H9 (cell line): Measurements from ENCODE around the gene TNFAIP3. TPM values are rescaled to one million over a fixed set of nuclear protein-coding genes. Genes with fewer than 3 reads are reported as not detected.

Source experiments
- DNase-seq: peaks from one replicate; pipeline ENCODE4 v3.0.0-alpha.2; 2017
- H2AFZ ChIP-seq: one replicate; pipeline ENCODE4 v1.6.1; 2013; ENCODE audit warnings: mild to moderate bottlenecking, low read length, control low read depth, moderate library complexity
- H2AK5ac ChIP-seq: 2 replicates; pipeline ENCODE4 v1.6.1; 2013; ENCODE audit warnings: low read length, control low read depth, mixed read lengths; ENCODE audit not compliant: insufficient read length
- H2BK120ac ChIP-seq: one replicate; pipeline ENCODE4 v1.6.1; 2013; ENCODE audit warnings: low read depth, mild to moderate bottlenecking, low read length, control low read depth, inconsistent platforms; ENCODE audit not compliant: poor library complexity, severe bottlenecking
- H2BK12ac ChIP-seq: 2 replicates; pipeline ENCODE4 v1.6.1; 2013; ENCODE audit warnings: low read length, control low read depth, mixed read lengths, low read depth; ENCODE audit not compliant: insufficient read length
- H2BK15ac ChIP-seq: 2 replicates; pipeline ENCODE4 v1.6.1; 2013; ENCODE audit warnings: low read depth, low read length, control low read depth
- H2BK20ac ChIP-seq: one replicate; pipeline ENCODE4 v1.6.1; 2013; ENCODE audit warnings: low read depth, mild to moderate bottlenecking, low read length, control low read depth, inconsistent platforms; ENCODE audit not compliant: poor library complexity, severe bottlenecking
- H2BK5ac ChIP-seq: 2 replicates; pipeline ENCODE4 v1.6.1; 2013; ENCODE audit warnings: low read length, control low read depth, mixed read lengths; ENCODE audit not compliant: insufficient read length
- H3K14ac ChIP-seq: 2 replicates; pipeline ENCODE4 v1.6.1; 2013; ENCODE audit warnings: low read length, control low read depth; ENCODE audit not compliant: insufficient read depth
- H3K18ac ChIP-seq: 2 replicates; pipeline ENCODE4 v1.6.1; 2013; ENCODE audit warnings: low read depth, mild to moderate bottlenecking, mixed read lengths, low read length, control low read depth; ENCODE audit not compliant: insufficient read length
- H3K23ac ChIP-seq: 2 replicates; pipeline ENCODE4 v1.6.1; 2013; ENCODE audit warnings: low read length, control low read depth, mixed read lengths, low read depth; ENCODE audit not compliant: insufficient read length
- H3K23me2 ChIP-seq: 2 replicates; pipeline ENCODE4 v1.6.1; 2013; ENCODE audit warnings: low read depth, mild to moderate bottlenecking, mixed read lengths, low read length, control low read depth; ENCODE audit not compliant: insufficient read length, poor library complexity, severe bottlenecking
- H3K27ac ChIP-seq: 2 replicates; pipeline ENCODE4 v1.5.1; 2013; ENCODE audit warnings: low read length, control low read depth, mixed read lengths, low read depth; ENCODE audit not compliant: insufficient read length
- H3K27me3 ChIP-seq: 2 replicates; pipeline ENCODE4 v1.6.1; 2013; ENCODE audit warnings: low read length, control low read depth, inconsistent platforms; ENCODE audit not compliant: insufficient read depth
- H3K4ac ChIP-seq: 2 replicates; pipeline ENCODE4 v1.6.1; 2013; ENCODE audit warnings: low read depth, mild to moderate bottlenecking, control low read depth, inconsistent platforms, low read length, moderate library complexity
- H3K4me1 ChIP-seq: 2 replicates; pipeline ENCODE4 v1.6.1; 2013; ENCODE audit warnings: low read length, control low read depth, inconsistent platforms; ENCODE audit not compliant: insufficient read depth
- H3K4me2 ChIP-seq: 2 replicates; pipeline ENCODE4 v1.6.1; 2013; ENCODE audit warnings: low read length, control low read depth, mixed read lengths; ENCODE audit not compliant: insufficient read length, insufficient read depth
- H3K56ac ChIP-seq: 2 replicates; pipeline ENCODE4 v1.6.1; 2013; ENCODE audit warnings: low read depth, mild to moderate bottlenecking, mixed read lengths, low read length, control low read depth; ENCODE audit not compliant: insufficient read length
- H3K79me1 ChIP-seq: 2 replicates; pipeline ENCODE4 v1.6.1; 2013; ENCODE audit warnings: low read depth, mild to moderate bottlenecking, moderate library complexity, low read length, control low read depth, inconsistent platforms; ENCODE audit not compliant: insufficient read depth, poor library complexity, severe bottlenecking
- H3K79me2 ChIP-seq: 2 replicates; pipeline ENCODE4 v1.6.1; 2013; ENCODE audit warnings: low read length, control low read depth, inconsistent platforms; ENCODE audit not compliant: insufficient read depth
- H3K9ac ChIP-seq: 2 replicates; pipeline ENCODE4 v1.6.1; 2013; ENCODE audit warnings: low read length, control low read depth, mixed read lengths; ENCODE audit not compliant: insufficient read length; ENCODE audit errors: extremely low read depth
- H3K9me3 ChIP-seq: one replicate; pipeline ENCODE4 v1.6.1; 2013; ENCODE audit warnings: low read depth, low read length, inconsistent platforms; ENCODE audit not compliant: control insufficient read depth
- H3T11ph ChIP-seq: one replicate; pipeline ENCODE4 v1.6.1; 2013; ENCODE audit warnings: mild to moderate bottlenecking, low read length, control low read depth, inconsistent platforms
- H4K20me1 ChIP-seq: one replicate; pipeline ENCODE4 v1.6.1; 2013; ENCODE audit not compliant: control insufficient read depth, insufficient read length, insufficient read depth
- H4K5ac ChIP-seq: 2 replicates; pipeline ENCODE4 v1.6.1; 2013; ENCODE audit warnings: low read depth, mild to moderate bottlenecking, mixed read lengths, low read length, control low read depth; ENCODE audit not compliant: insufficient read length
- H4K8ac ChIP-seq: replicated peaks from 2 replicates; pipeline ENCODE4 v1.6.1; 2013; ENCODE audit warnings: low read length, control low read depth, mixed read lengths, low read depth; ENCODE audit not compliant: insufficient read length
- H4K91ac ChIP-seq: 2 replicates; pipeline ENCODE4 v1.6.1; 2013; ENCODE audit warnings: low read depth, mild to moderate bottlenecking, moderate library complexity, mixed read lengths, low read length, control low read depth; ENCODE audit not compliant: insufficient read length
- H3K27ac Mint-ChIP-seq, 3 experiments: 2 replicates in 2 of 3; 3 replicates in 1 of 3; pipeline ENCODE4 v1.8.0; 2020 to 2021; ENCODE audit warnings: mixed read lengths in 3 of 3, mild to moderate bottlenecking in 1 of 3, moderate library complexity in 1 of 3
- H3K27me3 Mint-ChIP-seq: 2 replicates; pipeline ENCODE4 v1.8.0; 2021; ENCODE audit warnings: low read depth, mild to moderate bottlenecking, moderate library complexity, mixed read lengths
- H3K36me3 Mint-ChIP-seq, 3 experiments: 2 replicates in 2 of 3; 3 replicates in 1 of 3; pipeline ENCODE4 v1.8.0; 2020 to 2021; ENCODE audit warnings: low read depth in 3 of 3, mixed read lengths in 3 of 3; ENCODE audit not compliant: insufficient read depth in 1 of 3
- H3K4me1 Mint-ChIP-seq, 2 experiments: 2 replicates each; pipeline ENCODE4 v1.8.0; 2020; ENCODE audit warnings: mixed read lengths in 2 of 2
- H3K4me3 Mint-ChIP-seq, 2 experiments: 2 replicates in 1 of 2; 3 replicates in 1 of 2; pipeline ENCODE4 v1.8.0; 2020 to 2021; ENCODE audit warnings: mild to moderate bottlenecking in 2 of 2, mixed read lengths in 2 of 2, moderate library complexity in 1 of 2
- H3K9me3 Mint-ChIP-seq, 2 experiments: 2 replicates in 1 of 2; 3 replicates in 1 of 2; pipeline ENCODE4 v1.8.0; 2020; ENCODE audit warnings: mild to moderate bottlenecking in 2 of 2, mixed read lengths in 2 of 2, moderate library complexity in 1 of 2
- WGBS: extraction: QIAGEN DNeasy Blood & Tissue Kit; methylation state at CpG from one replicate; pipeline ENCODE4 v1.1.7; 2013; ENCODE audit warnings: missing lambda C conversion rate, low lambda C conversion rate, mixed read lengths; ENCODE audit not compliant: insufficient read length; ENCODE audit errors: extremely low coverage; 5-methylcytosine and 5-hydroxymethylcytosine counted together
- total RNA-seq: library from RNA; stranded (reverse); gene quantifications from 2 replicates; pipeline ENCODE4 v1.2.1, GENCODE V29; 2021
- TF ChIP-seq, protein P1 (sequence below): fragments of 200-600 bp; sonication (generic); conservative IDR thresholded peaks from 3 replicates; pipeline ENCODE4 v1.8.0; 2021; ENCODE audit warnings: antibody characterized with exemption, mild to moderate bottlenecking

Gene TNFAIP3
- total RNA-seq, 1 experiment from 2014 or later = 3.7 TPM

GRCh38 chr6:137904822-137905617, 38.0 kb downstream of the TNFAIP3 start:
- Histone ChIP-seq H2BK120ac (no peak overlapping the region), H4K8ac (no peak overlapping the region), H3K79me1 (no peaks in the 10 kb centered on the region), H3K27me3 (no peaks in the 10 kb centered on the region), H3T11ph (no peak overlapping the region), H3K4ac (no peak overlapping the region), H2BK12ac (no peak overlapping the region), H2BK20ac (no peak overlapping the region), H4K91ac (no peak overlapping the region), H2AK5ac (no peak overlapping the region), H2AFZ (no peak overlapping the region), H3K9ac (no peak overlapping the region), H4K20me1 (no peaks in the 10 kb centered on the region), H3K4me2 (no peak overlapping the region), H3K27ac (no peak overlapping the region), H4K5ac (no peak overlapping the region), H3K14ac (no peak overlapping the region), H3K56ac (no peak overlapping the region), H3K23me2 (no peaks in the 10 kb centered on the region), H3K79me2 (no peaks in the 10 kb centered on the region), H3K9me3 (no peaks in the 10 kb centered on the region), H3K18ac (no peak overlapping the region), H2BK5ac (no peak overlapping the region), H2BK15ac (no peak overlapping the region), H3K23ac (no peak overlapping the region), H3K4me1 (no peaks in the 10 kb centered on the region)
- Mint-ChIP-seq H3K27me3 (peaks cover 9% of the 10 kb centered on the region), H3K27ac (no peak overlapping the region), H3K4me1 (no peaks in the 10 kb centered on the region), H3K9me3 (no peaks in the 10 kb centered on the region), H3K36me3 (no peaks in the 10 kb centered on the region), H3K4me3 (no peak overlapping the region)
- DNase-seq = no peak
- TF ChIP-seq, protein P1, sequence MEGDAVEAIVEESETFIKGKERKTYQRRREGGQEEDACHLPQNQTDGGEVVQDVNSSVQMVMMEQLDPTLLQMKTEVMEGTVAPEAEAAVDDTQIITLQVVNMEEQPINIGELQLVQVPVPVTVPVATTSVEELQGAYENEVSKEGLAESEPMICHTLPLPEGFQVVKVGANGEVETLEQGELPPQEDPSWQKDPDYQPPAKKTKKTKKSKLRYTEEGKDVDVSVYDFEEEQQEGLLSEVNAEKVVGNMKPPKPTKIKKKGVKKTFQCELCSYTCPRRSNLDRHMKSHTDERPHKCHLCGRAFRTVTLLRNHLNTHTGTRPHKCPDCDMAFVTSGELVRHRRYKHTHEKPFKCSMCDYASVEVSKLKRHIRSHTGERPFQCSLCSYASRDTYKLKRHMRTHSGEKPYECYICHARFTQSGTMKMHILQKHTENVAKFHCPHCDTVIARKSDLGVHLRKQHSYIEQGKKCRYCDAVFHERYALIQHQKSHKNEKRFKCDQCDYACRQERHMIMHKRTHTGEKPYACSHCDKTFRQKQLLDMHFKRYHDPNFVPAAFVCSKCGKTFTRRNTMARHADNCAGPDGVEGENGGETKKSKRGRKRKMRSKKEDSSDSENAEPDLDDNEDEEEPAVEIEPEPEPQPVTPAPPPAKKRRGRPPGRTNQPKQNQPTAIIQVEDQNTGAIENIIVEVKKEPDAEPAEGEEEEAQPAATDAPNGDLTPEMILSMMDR = no peak
- WGBS = no CpG with 5 or more reads among the region's 11 CpGs
